CD14-positive monocyte (primary cell): ENCODE data around the gene RASGRF2. TPM values are rescaled to one million over a fixed set of nuclear protein-coding genes. Genes with fewer than 3 reads are reported as not detected.
"Not testable (repeated sequence)": the region's sequence is repeated elsewhere in the genome, so short reads cannot be mapped to it uniquely, and the experiment has no call there.

Experiments used
- DNase-seq, 3 donors: peaks; one replicate each; pipeline ENCODE4 v3.0.0-alpha.2; 2011 to 2022
- H2AFZ ChIP-seq: 2 replicates; pipeline ENCODE4 v1.6.0; 2012; ENCODE audit warnings: mild to moderate bottlenecking, low read depth, low read length, inconsistent platforms; ENCODE audit not compliant: insufficient read depth, poor library complexity, severe bottlenecking
- H3K27ac ChIP-seq, 2 donors: 1 replicate in 1 of 2; 2 replicates in 1 of 2; pipeline ENCODE4 v1.5.1; 2012 to 2013; ENCODE audit warnings: low read length in 2 of 2, control low read depth in 1 of 2, inconsistent platforms in 1 of 2, low read depth in 1 of 2, mild to moderate bottlenecking in 1 of 2
- H3K27me3 ChIP-seq, 2 donors: one replicate each; pipeline versions ENCODE4 v1.6.0 to v1.6.1; 2011 to 2013; ENCODE audit warnings: low read length in 2 of 2; ENCODE audit not compliant: control insufficient read depth in 2 of 2, insufficient read depth in 2 of 2
- H3K36me3 ChIP-seq, 2 donors: replicated peaks in 1 of 2; 1 replicate in 1 of 2; 2 replicates in 1 of 2; pipeline versions ENCODE4 v1.5.1 to v1.6.1; 2012 to 2013; ENCODE audit warnings: low read length in 2 of 2, control low read depth in 1 of 2, inconsistent platforms in 1 of 2, mild to moderate bottlenecking in 1 of 2; ENCODE audit not compliant: insufficient read depth in 2 of 2, control insufficient read depth in 1 of 2
- H3K4me1 ChIP-seq, 2 donors: 1 replicate in 1 of 2; 2 replicates in 1 of 2; pipeline versions ENCODE4 v1.5.1 to v1.6.1; 2012 to 2013; ENCODE audit warnings: low read length in 2 of 2, control low read depth in 1 of 2, inconsistent platforms in 1 of 2, mild to moderate bottlenecking in 1 of 2, moderate library complexity in 1 of 2; ENCODE audit not compliant: insufficient read depth in 2 of 2, control insufficient read depth in 1 of 2
- H3K4me2 ChIP-seq: replicated peaks from 2 replicates; pipeline ENCODE3; 2012; ENCODE audit warnings: low read length, moderate library complexity, mild to moderate bottlenecking; ENCODE audit not compliant: poor library complexity, severe bottlenecking; ENCODE audit errors: extremely low read depth
- H3K4me3 ChIP-seq, 3 experiments: fragments of 200-600 bp in 1 of 3; sonication (generic) in 1 of 3; replicated peaks in 1 of 3; 1 replicate in 2 of 3; 2 replicates in 1 of 3; pipeline ENCODE4 v1.5.1; 2011 to 2013; ENCODE audit warnings: low read length in 3 of 3, mild to moderate bottlenecking in 3 of 3, control low read depth in 2 of 3, low read depth in 2 of 3, inconsistent platforms in 1 of 3, moderate library complexity in 1 of 3
- H3K79me2 ChIP-seq: 2 replicates; pipeline ENCODE4 v1.6.0; 2012; ENCODE audit warnings: mild to moderate bottlenecking, control low read depth, inconsistent platforms, low read length, moderate library complexity; ENCODE audit not compliant: insufficient read depth
- H3K9ac ChIP-seq: 2 replicates; pipeline ENCODE4 v1.6.0; 2017; ENCODE audit warnings: low read length, mild to moderate bottlenecking; ENCODE audit not compliant: insufficient read depth, poor library complexity, severe bottlenecking
- H3K9me3 ChIP-seq, 2 donors: replicated peaks in 1 of 2; 1 replicate in 1 of 2; 2 replicates in 1 of 2; pipeline versions ENCODE4 v1.5.1 to v1.6.1; 2012 to 2013; ENCODE audit warnings: low read length in 2 of 2, control low read depth in 1 of 2; ENCODE audit not compliant: control insufficient read depth in 1 of 2, insufficient read depth in 1 of 2
- H4K20me1 ChIP-seq: 2 replicates; pipeline ENCODE4 v1.6.0; 2012; ENCODE audit warnings: mild to moderate bottlenecking, low read length, control low read depth, moderate library complexity; ENCODE audit not compliant: insufficient read depth
- H3K27ac Mint-ChIP-seq, 7 donors: one replicate each; pipeline ENCODE4 v1.8.0; 2020; ENCODE audit warnings: mild to moderate bottlenecking in 7 of 7, mixed read lengths in 7 of 7, moderate library complexity in 6 of 7, inconsistent platforms in 2 of 7
- H3K27me3 Mint-ChIP-seq, 3 donors: one replicate each; pipeline ENCODE4 v1.8.0; 2021 to 2022; ENCODE audit warnings: low read depth in 3 of 3, mild to moderate bottlenecking in 3 of 3, mixed read lengths in 3 of 3, moderate library complexity in 3 of 3, inconsistent platforms in 1 of 3
- H3K36me3 Mint-ChIP-seq, 2 donors: one replicate each; pipeline ENCODE4 v1.8.0; 2020; ENCODE audit warnings: mixed read lengths in 2 of 2, inconsistent platforms in 1 of 2, mild to moderate bottlenecking in 1 of 2
- H3K4me1 Mint-ChIP-seq: one replicate; pipeline ENCODE4 v1.8.0; 2020; ENCODE audit warnings: mild to moderate bottlenecking, mixed read lengths
- H3K4me3 Mint-ChIP-seq, 2 donors: one replicate each; pipeline ENCODE4 v1.8.0; 2020; ENCODE audit warnings: mild to moderate bottlenecking in 2 of 2, mixed read lengths in 2 of 2, moderate library complexity in 1 of 2
- H3K9me3 Mint-ChIP-seq, 7 donors: one replicate each; pipeline ENCODE4 v1.8.0; 2020 to 2022; ENCODE audit warnings: mixed read lengths in 7 of 7, mild to moderate bottlenecking in 6 of 7, moderate library complexity in 6 of 7, inconsistent platforms in 2 of 7
- WGBS: methylation state at CpG from one replicate; pipeline ENCODE4 v1.1.5; 2013; ENCODE audit warnings: missing lambda C conversion rate; ENCODE audit not compliant: insufficient coverage; 5-methylcytosine and 5-hydroxymethylcytosine counted together
- intact Hi-C, 2 donors: fragments of 100-400 bp; cut with micrococcal nuclease; formaldehyde crosslinking; loops; one replicate each; pipeline versions ENCODE4 v1.15.0 to v1.15.1; 2023
- polyA plus RNA-seq, 3 donors: library from polyadenylated mRNA; depleted of rRNA in 1 of 3; unstranded in 2 of 3; stranded (reverse) in 1 of 3; fragments of 300-500 nt in 2 of 3; fragments of >200 nt in 1 of 3; fragmentation: Illumina TruSeq in 2 of 3; gene quantifications; 1 replicate in 2 of 3; 2 replicates in 1 of 3; pipeline ENCODE4 v1.2.3, GENCODE V29; 2012 to 2021
- TF ChIP-seq, protein P1 (sequence below): fragments of 200-600 bp; IDR thresholded peaks from one replicate; pipeline ENCODE4 v1.8.0; 2022; ENCODE audit warnings: antibody characterized with exemption, mild to moderate bottlenecking

The RASGRF2 gene
- polyA plus RNA-seq, 3 donors, result 0.01 to 0.02 TPM; not detected in 1

DNA sequence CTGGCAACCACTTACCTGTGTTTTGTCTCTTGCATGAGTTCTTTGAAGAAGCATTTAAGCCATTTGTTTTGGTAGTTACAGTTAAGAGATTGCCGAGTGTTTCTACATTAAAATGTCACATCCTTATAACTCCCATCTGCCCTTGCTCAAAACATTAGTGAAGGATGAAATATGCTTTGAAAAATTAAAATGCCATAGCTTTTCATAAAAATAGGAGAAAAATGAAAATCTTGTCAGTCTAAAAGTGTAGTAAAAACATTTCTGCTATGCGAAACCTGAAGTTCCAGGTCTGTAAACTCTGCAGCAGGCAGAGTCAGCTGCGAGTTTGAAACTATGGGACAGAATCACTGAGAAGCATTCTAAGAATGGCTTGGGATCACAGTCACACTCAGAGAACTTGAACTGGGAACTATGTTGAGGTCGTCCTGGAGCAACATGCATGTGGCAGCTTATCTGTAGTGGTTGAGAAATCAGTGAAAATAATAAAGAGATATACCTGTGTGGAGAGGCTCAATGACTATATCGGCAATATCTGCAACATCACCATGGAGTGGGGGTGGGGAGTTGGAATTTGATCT is 67.4 kb downstream of the RASGRF2 start:
- no peak overlapping the region for H3K4me3 Mint-ChIP-seq
- Histone ChIP-seq H3K9me3 (peaks cover 0 to 4% of the 10 kb centered on the region in 2 donors), H3K4me1 (no peaks in the 10 kb centered on the region), H4K20me1 (no peaks in the 10 kb centered on the region), H3K79me2 (no peaks in the 10 kb centered on the region), H2AFZ (no peak overlapping the region), H3K36me3 (no peaks in the 10 kb centered on the region), H3K4me3 (no peak overlapping the region), H3K9ac (no peak overlapping the region), H3K27me3 (no peaks in the 10 kb centered on the region), H3K27ac (no peak overlapping the region), H3K4me2 (no peak overlapping the region)
- H3K4me1 Mint-ChIP-seq, result no peaks in the 10 kb centered on the region
- H3K27ac Mint-ChIP-seq, result no peak overlapping the region
- DNase-seq, result no peak
- intact Hi-C loops, result no loop called here
- no peaks in the 10 kb centered on the region for H3K36me3 Mint-ChIP-seq
- H3K9me3 Mint-ChIP-seq, result peaks cover 2 to 29% (median 16%) of the 10 kb centered on the region in 7 donors
- TF ChIP-seq, protein P1, sequence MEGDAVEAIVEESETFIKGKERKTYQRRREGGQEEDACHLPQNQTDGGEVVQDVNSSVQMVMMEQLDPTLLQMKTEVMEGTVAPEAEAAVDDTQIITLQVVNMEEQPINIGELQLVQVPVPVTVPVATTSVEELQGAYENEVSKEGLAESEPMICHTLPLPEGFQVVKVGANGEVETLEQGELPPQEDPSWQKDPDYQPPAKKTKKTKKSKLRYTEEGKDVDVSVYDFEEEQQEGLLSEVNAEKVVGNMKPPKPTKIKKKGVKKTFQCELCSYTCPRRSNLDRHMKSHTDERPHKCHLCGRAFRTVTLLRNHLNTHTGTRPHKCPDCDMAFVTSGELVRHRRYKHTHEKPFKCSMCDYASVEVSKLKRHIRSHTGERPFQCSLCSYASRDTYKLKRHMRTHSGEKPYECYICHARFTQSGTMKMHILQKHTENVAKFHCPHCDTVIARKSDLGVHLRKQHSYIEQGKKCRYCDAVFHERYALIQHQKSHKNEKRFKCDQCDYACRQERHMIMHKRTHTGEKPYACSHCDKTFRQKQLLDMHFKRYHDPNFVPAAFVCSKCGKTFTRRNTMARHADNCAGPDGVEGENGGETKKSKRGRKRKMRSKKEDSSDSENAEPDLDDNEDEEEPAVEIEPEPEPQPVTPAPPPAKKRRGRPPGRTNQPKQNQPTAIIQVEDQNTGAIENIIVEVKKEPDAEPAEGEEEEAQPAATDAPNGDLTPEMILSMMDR, result no peak
- 93% methylated on average over 4 of the region's 5 CpGs for WGBS
- peaks cover 0 to 8% (median 4%) of the 10 kb centered on the region in 3 donors for H3K27me3 Mint-ChIP-seq

DNA sequence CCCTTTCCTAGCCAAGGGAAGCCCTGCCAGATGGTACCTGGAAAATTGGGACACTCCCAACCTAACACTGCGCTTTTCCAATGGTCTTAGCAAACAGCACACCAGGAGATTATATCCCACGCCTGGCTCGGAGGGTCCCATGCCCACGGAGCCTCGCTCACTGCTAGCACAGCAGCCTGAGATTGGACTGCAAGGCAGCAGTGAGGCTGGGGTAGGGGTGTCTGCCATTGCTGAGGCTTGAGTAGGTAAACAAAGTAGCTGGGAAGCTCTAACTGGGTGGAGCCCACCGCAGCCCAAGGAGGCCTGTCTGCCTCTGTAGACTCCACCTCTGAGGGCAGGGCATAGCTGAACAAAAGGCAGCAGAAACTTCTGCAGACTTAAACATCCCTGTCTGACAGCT is 68.7 kb downstream of the RASGRF2 start:
- H3K4me1 ChIP-seq, H3K27me3 ChIP-seq, DNase-seq, H2AFZ ChIP-seq, intact Hi-C loops, H3K4me3 ChIP-seq, H3K9me3 ChIP-seq, H3K4me3 Mint-ChIP-seq, H3K9ac ChIP-seq, H3K27ac Mint-ChIP-seq, H3K36me3 Mint-ChIP-seq, H3K79me2 ChIP-seq, H3K4me1 Mint-ChIP-seq, H3K27ac ChIP-seq, H3K4me2 ChIP-seq, H3K36me3 ChIP-seq, H3K27me3 Mint-ChIP-seq, H4K20me1 ChIP-seq: not testable (repeated sequence)
- 81% methylated on average over 2 of the region's 6 CpGs for WGBS
- H3K9me3 Mint-ChIP-seq, result peaks cover 2 to 33% (median 16%) of the 10 kb centered on the region in 7 donors

DNA sequence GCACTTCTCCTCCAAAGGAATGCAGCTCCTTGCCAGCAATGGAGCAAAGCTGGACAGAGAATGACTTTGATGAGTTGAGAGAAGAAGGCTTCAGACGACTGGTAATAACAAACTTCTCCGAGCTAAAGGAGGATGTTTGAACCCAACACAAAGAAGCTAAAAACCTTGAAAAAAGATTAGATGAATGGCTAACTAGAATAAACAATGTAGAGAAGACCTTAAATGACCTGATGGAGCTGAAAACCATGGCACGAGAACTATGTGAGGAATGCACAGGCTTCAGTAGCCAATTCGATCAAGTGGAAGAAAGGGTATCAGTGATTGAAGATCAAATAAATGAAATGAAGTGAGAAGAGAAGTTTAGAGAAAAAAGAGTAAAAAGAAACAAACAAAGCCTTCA is 69.6 kb downstream of the RASGRF2 start:
- H3K9me3 Mint-ChIP-seq, result peaks cover 2 to 35% (median 16%) of the 10 kb centered on the region in 7 donors
- H3K36me3 ChIP-seq, DNase-seq, H3K4me3 Mint-ChIP-seq, H3K27ac Mint-ChIP-seq, H3K4me2 ChIP-seq, H3K4me3 ChIP-seq, H4K20me1 ChIP-seq, H3K27ac ChIP-seq, H3K9ac ChIP-seq, H3K36me3 Mint-ChIP-seq, intact Hi-C loops, H3K4me1 ChIP-seq, H3K27me3 ChIP-seq, H2AFZ ChIP-seq, H3K27me3 Mint-ChIP-seq, H3K4me1 Mint-ChIP-seq, H3K9me3 ChIP-seq, H3K79me2 ChIP-seq: not testable (repeated sequence)
- WGBS, result 89% methylated on average over 3 of the region's 4 CpGs

DNA sequence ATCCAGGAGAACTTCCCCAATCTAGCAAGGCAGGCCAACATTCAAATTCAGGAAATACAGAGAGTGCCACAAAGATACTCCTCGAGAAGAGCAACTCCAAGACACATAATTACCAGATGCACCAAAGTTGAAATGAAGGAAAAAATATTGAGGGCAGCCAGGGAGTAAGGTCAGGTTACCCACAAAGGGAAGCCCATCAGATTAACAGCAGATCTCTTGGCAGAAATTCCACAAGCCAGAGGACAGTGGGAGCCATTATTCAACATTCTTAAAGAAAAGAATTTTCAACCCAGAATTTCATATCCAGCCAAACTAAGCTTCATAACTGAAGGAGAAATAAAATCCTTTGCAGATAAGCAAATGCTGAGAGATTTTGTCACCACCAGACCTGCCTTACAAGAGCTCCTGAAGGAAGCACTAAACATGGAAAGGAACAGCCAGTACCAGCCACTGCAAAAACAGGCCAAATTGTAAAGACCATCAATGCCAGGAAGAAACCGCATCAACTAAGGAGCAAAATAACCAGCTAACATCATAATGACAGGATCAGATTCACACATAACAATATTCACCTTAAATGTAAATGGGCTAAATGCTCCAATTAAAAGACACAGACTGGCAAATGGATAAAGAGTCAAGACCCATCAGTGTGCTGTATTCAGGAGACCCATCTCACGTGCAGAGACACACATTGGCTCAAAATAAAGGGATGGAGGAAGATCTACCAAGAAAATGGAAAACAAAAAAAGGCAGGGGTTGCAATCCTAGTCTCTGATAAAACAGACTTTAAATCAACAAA is 70.3 kb downstream of the RASGRF2 start:
- H3K9me3 Mint-ChIP-seq, result peaks cover 2 to 37% (median 16%) of the 10 kb centered on the region in 7 donors
- H4K20me1 ChIP-seq, H3K79me2 ChIP-seq, intact Hi-C loops, H3K36me3 ChIP-seq, DNase-seq, H3K27ac Mint-ChIP-seq, H3K27ac ChIP-seq, H3K4me3 ChIP-seq, H3K4me2 ChIP-seq, H3K4me1 ChIP-seq, H3K4me3 Mint-ChIP-seq, H3K4me1 Mint-ChIP-seq, H3K36me3 Mint-ChIP-seq, H2AFZ ChIP-seq, H3K27me3 ChIP-seq, H3K9me3 ChIP-seq, H3K27me3 Mint-ChIP-seq, H3K9ac ChIP-seq: not testable (repeated sequence)
- no CpG with 5 or more reads among the region's 3 CpGs for WGBS
